Nucleus accumbens (tissue), 56 donors: ENCODE data around the gene CTAGE4.
"Not testable (repeated sequence)": the region's sequence is repeated elsewhere in the genome, so short reads cannot be mapped to it uniquely, and the experiment has no call there.

Experiments used
- DNase-seq, 56 donors: peaks; one replicate each; lab custom pipeline; 2025; lab: John Stamatoyannopoulos, UW

The CTAGE4 gene

GRCh38 chr7:144183166-144183565 is at the start of gene CTAGE4:
TSS of gene CTAGE4 (plus strand) at chr7:144183466. CDS start at chr7:144183504, 38 bp downstream.
- DNase-seq = not testable (repeated sequence)

GRCh38 chr7:144134116-144134515 is 49.1 kb upstream of the CTAGE4 start:
- DNase-seq = no peak

GRCh38 chr7:144137501-144137900 is 45.8 kb upstream of the CTAGE4 start:
- no peak for DNase-seq

- no peak for DNase-seq
These were observed 41.1 kb upstream of the CTAGE4 start for GRCh38 chr7:144142187-144142586.

- no peak for DNase-seq
These were observed 38.8 kb upstream of the CTAGE4 start for GRCh38 chr7:144144426-144144825.

GRCh38 chr7:144148224-144148827 is 34.9 kb upstream of the CTAGE4 start:
- DNase-seq = no peak

- DNase-seq = no peak
These were observed 24.4 kb upstream of the CTAGE4 start for GRCh38 chr7:144158861-144159260.

GRCh38 chr7:144164784-144165183 is 18.5 kb upstream of the CTAGE4 start:
- DNase-seq = no peak

- not testable (repeated sequence) for DNase-seq
These were observed 11.5 kb upstream of the CTAGE4 start for GRCh38 chr7:144171594-144172350.

- DNase-seq = no peak
These were observed 8.7 kb upstream of the CTAGE4 start for GRCh38 chr7:144174613-144175012.

- not testable (repeated sequence) for DNase-seq
These were observed 4.7 kb upstream of the CTAGE4 start for GRCh38 chr7:144178380-144179164.

GRCh38 chr7:144179165-144179479 is 4.1 kb upstream of the CTAGE4 start:
- DNase-seq = not testable (repeated sequence)

- DNase-seq = not testable (repeated sequence)
These were observed 4.6 kb downstream of the CTAGE4 start for GRCh38 chr7:144187848-144188247.

GRCh38 chr7:144188578-144189171 is 5.4 kb downstream of the CTAGE4 start:
- not testable (repeated sequence) for DNase-seq

GRCh38 chr7:144193782-144194181 is 10.5 kb downstream of the CTAGE4 start:
- not testable (repeated sequence) for DNase-seq

- not testable (repeated sequence) for DNase-seq
These were observed 11.2 kb downstream of the CTAGE4 start for GRCh38 chr7:144194453-144194852.

GRCh38 chr7:144195212-144195872 is 12.1 kb downstream of the CTAGE4 start, which contains the start of gene ARHGEF35:
TSS of gene ARHGEF35 (minus strand) at chr7:144195833. CDS start at chr7:144188383, 7,450 bp downstream.
- DNase-seq = not testable (repeated sequence)

GRCh38 chr7:144198934-144199333 is 15.7 kb downstream of the CTAGE4 start:
- DNase-seq = not testable (repeated sequence)

GRCh38 chr7:144201978-144202377 is 18.7 kb downstream of the CTAGE4 start:
- DNase-seq = not testable (repeated sequence)

GRCh38 chr7:144203086-144203485 is 19.8 kb downstream of the CTAGE4 start:
- DNase-seq = not testable (repeated sequence)
